IMR-90 (cell line): Measurements from ENCODE around the gene TMEM253. TPM values are rescaled to one million over a fixed set of nuclear protein-coding genes. Genes with fewer than 3 reads are reported as not detected.

ENCODE experiments used
- ATAC-seq: fragments of 200-7000 bp; cut with Tn5 transposase; 2 replicates; pipeline ENCODE4 v1.9.1; 2020; ENCODE audit warnings: low read depth, mild to moderate bottlenecking, moderate library complexity
- BruUV-seq: library from RNA; stranded (reverse); fragments of 400-500 nt; replicated peaks from 2 replicates; lab custom pipeline; 2021; lab: Mats Ljungman, UMichigan
- CTCF ChIA-PET: fragments of 300-600 bp; formaldehyde crosslinking; extraction: SDS; loops from one replicate; lab custom pipeline; 2021; ENCODE audit warnings: antibody characterized with exemption; lab: Yijun Ruan, JAX
- POLR2A ChIA-PET: fragments of 300-600 bp; sonication (Branson Sonifier 250); formaldehyde crosslinking; loops from one replicate; lab custom pipeline; 2022; ENCODE audit warnings: antibody characterized with exemption; ENCODE audit not compliant: unreplicated experiment; lab: Charles Lee
- DNase-seq: peaks from one replicate; pipeline ENCODE4 v3.0.0; 2013
- H2AFZ ChIP-seq: replicated peaks from 2 replicates; pipeline ENCODE3; 2013; ENCODE audit warnings: low read length, mild to moderate bottlenecking; ENCODE audit not compliant: poor library complexity
- H2AK5ac ChIP-seq: 2 replicates; pipeline ENCODE4 v1.6.1; 2013; ENCODE audit warnings: low read depth, low read length, inconsistent platforms
- H2AK9ac ChIP-seq: replicated peaks from 2 replicates; pipeline ENCODE3; 2013; ENCODE audit warnings: mild to moderate bottlenecking, low read depth, low read length, moderate library complexity; ENCODE audit not compliant: poor library complexity
- H2BK120ac ChIP-seq: 2 replicates; pipeline ENCODE4 v1.6.1; 2013; ENCODE audit warnings: low read depth, low read length, inconsistent platforms
- H2BK15ac ChIP-seq: 3 replicates; pipeline ENCODE4 v1.6.1; 2013; ENCODE audit warnings: low read depth, low read length, inconsistent platforms
- H2BK20ac ChIP-seq: 2 replicates; pipeline ENCODE4 v1.6.1; 2013; ENCODE audit warnings: low read depth, mild to moderate bottlenecking, inconsistent platforms, low read length, moderate library complexity
- H2BK5ac ChIP-seq: 2 replicates; pipeline ENCODE4 v1.6.1; 2013; ENCODE audit warnings: mild to moderate bottlenecking, low read depth, low read length, inconsistent platforms; ENCODE audit not compliant: poor library complexity, severe bottlenecking
- H3K14ac ChIP-seq: replicated peaks from 2 replicates; pipeline ENCODE4 v1.6.1; 2013; ENCODE audit warnings: low read depth, low read length, inconsistent platforms
- H3K18ac ChIP-seq: 2 replicates; pipeline ENCODE4 v1.6.1; 2013; ENCODE audit warnings: low read depth, low read length, control low read depth
- H3K23ac ChIP-seq: 2 replicates; pipeline ENCODE4 v1.6.1; 2013; ENCODE audit warnings: low read depth, low read length, inconsistent platforms
- H3K27ac ChIP-seq: 2 replicates; pipeline ENCODE4 v1.5.1; 2013; ENCODE audit warnings: mild to moderate bottlenecking, control low read depth, low read length; ENCODE audit not compliant: insufficient read depth
- H3K27me3 ChIP-seq: 2 replicates; pipeline ENCODE4 v1.6.1; 2013; ENCODE audit warnings: low read length; ENCODE audit not compliant: control insufficient read depth, insufficient read depth
- H3K36me3 ChIP-seq: 2 replicates; pipeline ENCODE4 v1.6.1; 2013; ENCODE audit warnings: low read length, mixed read lengths; ENCODE audit not compliant: control insufficient read depth, insufficient read depth
- H3K4ac ChIP-seq: 2 replicates; pipeline ENCODE4 v1.6.1; 2013; ENCODE audit warnings: low read depth, low read length, inconsistent platforms
- H3K4me1 ChIP-seq: 2 replicates; pipeline ENCODE4 v1.6.1; 2013; ENCODE audit warnings: low read length, mixed read lengths; ENCODE audit not compliant: control insufficient read depth, insufficient read depth
- H3K4me2 ChIP-seq: 2 replicates; pipeline ENCODE4 v1.6.1; 2013; ENCODE audit warnings: low read depth, mild to moderate bottlenecking, control low read depth, low read length, moderate library complexity
- H3K4me3 ChIP-seq: 2 replicates; pipeline ENCODE4 v1.5.1; 2013; ENCODE audit warnings: low read depth, mild to moderate bottlenecking, control low read depth, low read length, moderate library complexity; ENCODE audit not compliant: insufficient read depth
- H3K56ac ChIP-seq: 2 replicates; pipeline ENCODE4 v1.6.1; 2013; ENCODE audit warnings: low read length, inconsistent platforms; ENCODE audit not compliant: insufficient read depth; ENCODE audit errors: extremely low read depth
- H3K79me1 ChIP-seq, 2 experiments: 2 replicates each; pipeline ENCODE4 v1.6.1; 2013; ENCODE audit warnings: low read length in 2 of 2, inconsistent platforms in 1 of 2, low read depth in 1 of 2
- H3K9ac ChIP-seq: 2 replicates; pipeline ENCODE4 v1.6.1; 2013; ENCODE audit warnings: low read depth, low read length, control low read depth
- H3K9me1 ChIP-seq: 2 replicates; pipeline ENCODE4 v1.6.1; 2013; ENCODE audit warnings: low read length, inconsistent platforms; ENCODE audit not compliant: insufficient read depth
- H3K9me3 ChIP-seq: 2 replicates; pipeline ENCODE4 v1.6.1; 2013; ENCODE audit warnings: low read length; ENCODE audit not compliant: control insufficient read depth, insufficient read depth
- H4K20me1 ChIP-seq: 2 replicates; pipeline ENCODE4 v1.6.1; 2013; ENCODE audit warnings: low read length, inconsistent platforms; ENCODE audit not compliant: insufficient read depth
- H4K5ac ChIP-seq: 2 replicates; pipeline ENCODE4 v1.6.1; 2013; ENCODE audit warnings: mild to moderate bottlenecking, low read depth, low read length, control low read depth
- H4K8ac ChIP-seq, 2 experiments: 2 replicates each; pipeline ENCODE4 v1.6.1; 2013; ENCODE audit warnings: low read depth in 2 of 2, low read length in 2 of 2, control low read depth in 1 of 2, inconsistent platforms in 1 of 2
- H4K91ac ChIP-seq: 2 replicates; pipeline ENCODE4 v1.6.1; 2013; ENCODE audit warnings: low read depth, low read length, inconsistent platforms; ENCODE audit not compliant: insufficient read depth
- BHLHE40 ChIP-seq: fragments of 150-350 bp; IDR thresholded peaks from 2 replicates; pipeline ENCODE4 v1.6.1; 2016; ENCODE audit warnings: mild to moderate bottlenecking, low read depth, low read length
- CEBPB ChIP-seq: IDR thresholded peaks from 2 replicates; pipeline ENCODE4 v1.6.1; 2012; ENCODE audit warnings: low read depth, low read length, improper control_type of control experiment
- CHD1 ChIP-seq: IDR thresholded peaks from 2 replicates; pipeline ENCODE4 v1.6.1; 2012; ENCODE audit warnings: low read depth, low read length, improper control_type of control experiment
- FOS ChIP-seq: fragments of 150-350 bp; IDR thresholded peaks from 2 replicates; pipeline ENCODE4 v1.6.1; 2016; ENCODE audit warnings: low read depth, low read length
- MAFK ChIP-seq: IDR thresholded peaks from 2 replicates; pipeline ENCODE4 v1.6.1; 2012; ENCODE audit warnings: low read depth, low read length, improper control_type of control experiment
- MAZ ChIP-seq: IDR thresholded peaks from 2 replicates; pipeline ENCODE4 v1.6.1; 2012; ENCODE audit warnings: low read depth, mild to moderate bottlenecking, low read length, improper control_type of control experiment, moderate library complexity, borderline replicate concordance
- MXI1 ChIP-seq: IDR thresholded peaks from 2 replicates; pipeline ENCODE4 v1.6.1; 2012; ENCODE audit warnings: low read depth, mild to moderate bottlenecking, low read length, moderate library complexity, borderline replicate concordance
- NFE2L2 ChIP-seq: fragments of 150-350 bp; IDR thresholded peaks from 2 replicates; pipeline ENCODE4 v1.6.1; 2016; ENCODE audit warnings: low read depth, mild to moderate bottlenecking, low read length
- POLR2A ChIP-seq: IDR thresholded peaks from 2 replicates; pipeline ENCODE4 v1.6.1; 2012; ENCODE audit warnings: mild to moderate bottlenecking, low read depth, low read length
- RAD21 ChIP-seq: IDR thresholded peaks from 2 replicates; pipeline ENCODE4 v1.6.1; 2012; ENCODE audit warnings: low read length, improper control_type of control experiment
- RCOR1 ChIP-seq: IDR thresholded peaks from 2 replicates; pipeline ENCODE4 v1.6.1; 2012; ENCODE audit warnings: mild to moderate bottlenecking, low read length, improper control_type of control experiment; ENCODE audit not compliant: insufficient replicate concordance
- RFX5 ChIP-seq: IDR thresholded peaks from 2 replicates; pipeline ENCODE4 v1.8.0; 2012; ENCODE audit warnings: low read depth, mild to moderate bottlenecking, low read length, moderate library complexity
- SMC3 ChIP-seq: fragments of 150-350 bp; IDR thresholded peaks from 2 replicates; pipeline ENCODE4 v1.6.1; 2016; ENCODE audit warnings: low read depth, mild to moderate bottlenecking, antibody characterized with exemption, low read length, moderate library complexity
- dilution Hi-C: fragments of 300-500 bp; cut with HindIII; formaldehyde crosslinking; loops from one replicate; pipeline ENCODE4 v1.14.3; 2018; ENCODE audit warnings: low sequenced_read_pairs; ENCODE audit not compliant: unreplicated experiment
- in situ Hi-C: fragments of 300-500 bp; cut with MboI; formaldehyde crosslinking; loops from 3 replicates; pipeline ENCODE4 v1.14.3; 2019; ENCODE audit warnings: low sequenced_read_pairs, inconsistent platforms, mixed read lengths
- intact Hi-C: fragments of 100-400 bp; cut with micrococcal nuclease; formaldehyde crosslinking; loops from 2 replicates; pipeline ENCODE4 v1.10.0; 2022
- polyA plus RNA-seq, 3 experiments: library from polyadenylated mRNA; depleted of rRNA; stranded (reverse); fragments of >200 nt; gene quantifications; 2 replicates each; pipeline ENCODE4 v1.2.3, GENCODE V29; 2012; ENCODE audit warnings: low replicate concordance in 1 of 3
- total RNA-seq: library from RNA; depleted of rRNA; stranded (reverse); fragments of >200 nt; gene quantifications from 2 replicates; pipeline ENCODE4 v1.2.3, GENCODE V29; 2012
- TF ChIP-seq, protein P1 (sequence below): fragments of 150-350 bp; IDR thresholded peaks from 2 replicates; pipeline ENCODE4 v1.6.1; 2017; ENCODE audit warnings: mild to moderate bottlenecking, antibody characterized with exemption, low read length, low read depth
- TF ChIP-seq, protein P2 (sequence below): conservative IDR thresholded peaks from 2 replicates; pipeline ENCODE4 v1.5.1; 2012; ENCODE audit warnings: mild to moderate bottlenecking, low read depth, low read length, improper control_type of control experiment
- TF ChIP-seq, protein P3 (sequence below): fragments of 150-350 bp; IDR thresholded peaks from 2 replicates; pipeline ENCODE4 v1.6.1; 2016; ENCODE audit warnings: low read depth, mild to moderate bottlenecking, low read length, moderate library complexity, borderline replicate concordance

Gene TMEM253
- total and polyA plus RNA-seq, 2 of the 4 experiments (the other 2 are of a cell fraction): 0.07 TPM; not detected in 1

DNA sequence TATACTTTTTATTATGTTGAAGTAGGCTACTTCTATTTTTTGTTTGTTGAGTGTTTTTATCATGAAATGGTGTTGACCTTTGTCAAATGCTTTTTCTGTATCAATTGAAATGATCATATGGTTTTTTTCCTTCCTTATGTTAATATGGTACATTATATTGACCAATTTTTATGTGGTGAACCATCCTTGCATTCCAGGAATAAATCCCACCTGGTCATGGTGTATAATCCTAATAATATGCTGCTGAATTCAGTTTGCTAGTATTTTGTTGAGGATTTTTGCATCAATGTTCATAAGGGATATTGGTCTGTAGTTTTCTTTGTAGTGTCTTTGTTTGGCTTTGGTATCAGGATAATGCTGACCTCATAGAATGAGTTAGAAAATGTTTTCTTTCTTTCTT, 44.6 kb downstream of the TMEM253 start:
- Histone ChIP-seq H3K9me3 (no peaks in the 10 kb centered on the region), H2AK5ac (no peak overlapping the region), H3K4ac (no peak overlapping the region), H3K27ac (no peak overlapping the region), H3K9me1 (no peaks in the 10 kb centered on the region), H3K36me3 (no peaks in the 10 kb centered on the region), H3K9ac (no peak overlapping the region), H3K56ac (no peak overlapping the region), H2BK120ac (no peak overlapping the region), H3K27me3 (no peaks in the 10 kb centered on the region; the same call in 1 of the 2 replicates), H4K20me1 (no peaks in the 10 kb centered on the region), H2AFZ (no peak overlapping the region), H3K4me2 (no peak overlapping the region), H4K5ac (no peak overlapping the region), H3K4me3 (no peak overlapping the region), H3K79me1 (no peaks in the 10 kb centered on the region), H4K8ac (no peak overlapping the region), H4K91ac (no peak overlapping the region), H2AK9ac (no peak overlapping the region), H3K18ac (no peak overlapping the region), H3K14ac (no peak overlapping the region), H2BK20ac (no peak overlapping the region), H2BK15ac (no peak overlapping the region), H2BK5ac (no peak overlapping the region), H3K23ac (no peak overlapping the region), H3K4me1 (no peaks in the 10 kb centered on the region)
- TF ChIP-seq MAZ (no peak), SMC3 (no peak), MXI1 (no peak), NFE2L2 (no peak), POLR2A (no peak), CEBPB (no peak), MAFK (no peak), RAD21 (no peak), CHD1 (no peak), BHLHE40 (no peak), RFX5 (no peak), RCOR1 (no peak), FOS (no peak)
- TF ChIP-seq, protein P1, sequence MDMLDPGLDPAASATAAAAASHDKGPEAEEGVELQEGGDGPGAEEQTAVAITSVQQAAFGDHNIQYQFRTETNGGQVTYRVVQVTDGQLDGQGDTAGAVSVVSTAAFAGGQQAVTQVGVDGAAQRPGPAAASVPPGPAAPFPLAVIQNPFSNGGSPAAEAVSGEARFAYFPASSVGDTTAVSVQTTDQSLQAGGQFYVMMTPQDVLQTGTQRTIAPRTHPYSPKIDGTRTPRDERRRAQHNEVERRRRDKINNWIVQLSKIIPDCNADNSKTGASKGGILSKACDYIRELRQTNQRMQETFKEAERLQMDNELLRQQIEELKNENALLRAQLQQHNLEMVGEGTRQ: no peak
- TF ChIP-seq, protein P2, sequence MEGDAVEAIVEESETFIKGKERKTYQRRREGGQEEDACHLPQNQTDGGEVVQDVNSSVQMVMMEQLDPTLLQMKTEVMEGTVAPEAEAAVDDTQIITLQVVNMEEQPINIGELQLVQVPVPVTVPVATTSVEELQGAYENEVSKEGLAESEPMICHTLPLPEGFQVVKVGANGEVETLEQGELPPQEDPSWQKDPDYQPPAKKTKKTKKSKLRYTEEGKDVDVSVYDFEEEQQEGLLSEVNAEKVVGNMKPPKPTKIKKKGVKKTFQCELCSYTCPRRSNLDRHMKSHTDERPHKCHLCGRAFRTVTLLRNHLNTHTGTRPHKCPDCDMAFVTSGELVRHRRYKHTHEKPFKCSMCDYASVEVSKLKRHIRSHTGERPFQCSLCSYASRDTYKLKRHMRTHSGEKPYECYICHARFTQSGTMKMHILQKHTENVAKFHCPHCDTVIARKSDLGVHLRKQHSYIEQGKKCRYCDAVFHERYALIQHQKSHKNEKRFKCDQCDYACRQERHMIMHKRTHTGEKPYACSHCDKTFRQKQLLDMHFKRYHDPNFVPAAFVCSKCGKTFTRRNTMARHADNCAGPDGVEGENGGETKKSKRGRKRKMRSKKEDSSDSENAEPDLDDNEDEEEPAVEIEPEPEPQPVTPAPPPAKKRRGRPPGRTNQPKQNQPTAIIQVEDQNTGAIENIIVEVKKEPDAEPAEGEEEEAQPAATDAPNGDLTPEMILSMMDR: no peak
- TF ChIP-seq, protein P3, sequence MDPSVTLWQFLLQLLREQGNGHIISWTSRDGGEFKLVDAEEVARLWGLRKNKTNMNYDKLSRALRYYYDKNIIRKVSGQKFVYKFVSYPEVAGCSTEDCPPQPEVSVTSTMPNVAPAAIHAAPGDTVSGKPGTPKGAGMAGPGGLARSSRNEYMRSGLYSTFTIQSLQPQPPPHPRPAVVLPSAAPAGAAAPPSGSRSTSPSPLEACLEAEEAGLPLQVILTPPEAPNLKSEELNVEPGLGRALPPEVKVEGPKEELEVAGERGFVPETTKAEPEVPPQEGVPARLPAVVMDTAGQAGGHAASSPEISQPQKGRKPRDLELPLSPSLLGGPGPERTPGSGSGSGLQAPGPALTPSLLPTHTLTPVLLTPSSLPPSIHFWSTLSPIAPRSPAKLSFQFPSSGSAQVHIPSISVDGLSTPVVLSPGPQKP: no peak
- dilution Hi-C loops: no loop called here
- ATAC-seq: no peak
- in situ Hi-C loops: no loop called here
- POLR2A ChIA-PET: no interaction called here
- no peak for DNase-seq
- CTCF ChIA-PET: interaction anchor here (2.6 kb wide), 1 partner anchor 10 kb away, joined by 9 read pairs; no protein-coding TSS in a partner anchor
- BruUV-seq: no TSS peak
- intact Hi-C loops: no loop called here
